ENCODE results near the gene NRCAM.

Gene NRCAM

DNA sequence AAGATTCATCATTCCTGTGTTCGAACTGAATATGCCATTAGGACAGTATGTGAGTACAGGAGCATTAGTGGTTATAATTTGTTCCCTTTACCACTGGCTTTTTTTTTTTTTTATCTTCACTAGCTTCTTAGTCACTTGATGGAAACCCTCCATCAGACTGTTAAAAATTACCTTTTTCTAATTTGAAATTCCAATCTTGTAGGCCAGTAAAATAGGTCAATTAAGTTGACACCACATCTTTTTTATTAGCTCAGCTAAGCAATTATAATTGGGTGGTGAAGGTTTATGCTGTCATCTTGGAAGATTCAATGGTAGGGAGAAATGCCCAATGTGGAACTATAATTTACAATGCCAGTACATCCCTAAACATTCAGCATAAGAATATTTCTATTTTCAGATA, 6.1 kb downstream of the NRCAM start:
- Histone ChIP-seq H3K27ac (ENCODE audit: low read depth, low read length) (no peak overlapping the region), H3K27me3 (ENCODE audit: insufficient read depth, low read length) (no peaks in the 10 kb centered on the region), H3K79me2 (ENCODE audit: control insufficient read depth, insufficient read depth, low read length, unreplicated experiment) (peaks cover 25% of the 10 kb centered on the region), H2AFZ (ENCODE audit: low read length, unreplicated experiment) (no peak overlapping the region), H3K36me3 (ENCODE audit: insufficient read depth, low read length) (no peaks in the 10 kb centered on the region), H3K4me1 (ENCODE audit: control insufficient read depth, insufficient read depth, low read length, unreplicated experiment) (peaks cover 26% of the 10 kb centered on the region), H3K4me3 (ENCODE audit: low read depth, low read length) (no peak overlapping the region)

DNA sequence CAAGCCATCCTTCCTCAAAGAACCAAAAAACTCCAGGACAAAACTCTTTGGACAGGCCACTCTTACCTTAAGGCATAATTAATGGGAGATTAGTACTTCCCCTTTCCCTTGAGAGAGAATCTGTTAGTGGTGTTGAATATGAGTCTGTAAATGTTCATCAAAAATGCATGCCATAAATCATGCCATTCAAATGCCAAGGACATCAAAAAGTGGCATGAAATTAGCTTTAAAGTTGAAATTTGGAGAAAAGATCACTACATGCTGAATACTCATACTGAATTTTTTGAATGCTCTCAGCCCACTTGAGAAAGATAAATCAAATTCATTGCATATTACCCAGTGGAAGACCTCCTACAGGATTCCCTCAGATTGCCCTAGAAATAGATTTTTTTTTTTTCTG, 6.7 kb downstream of the NRCAM start:
- no peak overlapping the region for H3K27ac ChIP-seq (ENCODE audit: low read depth, low read length)
- H3K4me3 ChIP-seq (ENCODE audit: low read depth, low read length), result no peak overlapping the region
- H3K36me3 ChIP-seq (ENCODE audit: insufficient read depth, low read length), result no peaks in the 10 kb centered on the region
- no peak overlapping the region for H2AFZ ChIP-seq (ENCODE audit: low read length, unreplicated experiment)
- peaks cover 25% of the 10 kb centered on the region for H3K79me2 ChIP-seq (ENCODE audit: control insufficient read depth, insufficient read depth, low read length, unreplicated experiment)
- H3K4me1 ChIP-seq (ENCODE audit: control insufficient read depth, insufficient read depth, low read length, unreplicated experiment), result peaks cover 26% of the 10 kb centered on the region
- H3K27me3 ChIP-seq (ENCODE audit: insufficient read depth, low read length), result no peaks in the 10 kb centered on the region

DNA sequence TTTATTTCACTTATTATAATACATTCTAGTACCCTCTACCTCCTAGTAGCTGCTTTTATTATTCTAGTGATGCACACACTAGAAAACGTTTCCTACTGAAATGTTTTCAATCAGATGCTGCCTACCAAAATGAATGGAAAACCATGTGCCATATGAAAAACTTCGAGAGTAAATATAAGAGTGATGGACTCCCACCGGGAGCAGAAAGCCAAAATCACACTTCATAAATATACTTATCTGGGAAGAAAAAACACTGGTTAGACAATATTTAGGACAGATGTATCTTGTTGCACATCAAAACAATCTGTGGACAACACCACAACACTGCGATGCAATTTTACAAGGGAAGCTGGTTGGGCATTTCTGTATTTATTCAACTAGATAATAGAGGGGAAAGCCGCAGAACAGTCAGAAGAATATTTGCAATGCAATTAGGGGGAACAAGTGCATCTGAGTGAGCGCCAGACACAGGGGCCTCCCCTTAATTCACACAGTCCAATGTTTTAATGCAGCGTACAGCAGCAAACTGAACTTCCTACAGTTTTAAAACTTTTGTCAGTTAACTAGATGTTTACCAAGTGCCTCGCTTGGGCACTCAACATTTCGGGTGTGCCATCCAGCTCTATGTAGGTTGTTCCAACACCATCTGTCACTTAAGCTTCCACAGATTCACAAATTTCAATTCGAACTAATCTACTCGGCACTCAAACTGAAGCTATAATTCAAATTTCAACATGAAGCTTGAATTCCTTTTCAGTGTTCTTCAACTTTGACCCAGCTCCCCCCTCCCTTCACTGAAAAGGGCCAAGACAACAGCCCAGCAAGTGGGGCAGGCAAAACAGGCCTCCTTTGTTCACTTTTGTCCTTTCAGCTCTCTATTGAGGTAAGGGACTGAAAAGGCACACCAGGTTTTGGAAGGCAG, 7.4 kb downstream of the NRCAM start:
- H2AFZ ChIP-seq (ENCODE audit: low read length, unreplicated experiment), result no peak overlapping the region
- H3K27ac ChIP-seq (ENCODE audit: low read depth, low read length), result no peak overlapping the region
- no peak overlapping the region for H3K4me3 ChIP-seq (ENCODE audit: low read depth, low read length)
- H3K4me1 ChIP-seq (ENCODE audit: control insufficient read depth, insufficient read depth, low read length, unreplicated experiment), result peaks cover 21% of the 10 kb centered on the region
- H3K36me3 ChIP-seq (ENCODE audit: insufficient read depth, low read length), result no peaks in the 10 kb centered on the region
- no peaks in the 10 kb centered on the region for H3K27me3 ChIP-seq (ENCODE audit: insufficient read depth, low read length)
- peaks cover 19% of the 10 kb centered on the region for H3K79me2 ChIP-seq (ENCODE audit: control insufficient read depth, insufficient read depth, low read length, unreplicated experiment)

DNA sequence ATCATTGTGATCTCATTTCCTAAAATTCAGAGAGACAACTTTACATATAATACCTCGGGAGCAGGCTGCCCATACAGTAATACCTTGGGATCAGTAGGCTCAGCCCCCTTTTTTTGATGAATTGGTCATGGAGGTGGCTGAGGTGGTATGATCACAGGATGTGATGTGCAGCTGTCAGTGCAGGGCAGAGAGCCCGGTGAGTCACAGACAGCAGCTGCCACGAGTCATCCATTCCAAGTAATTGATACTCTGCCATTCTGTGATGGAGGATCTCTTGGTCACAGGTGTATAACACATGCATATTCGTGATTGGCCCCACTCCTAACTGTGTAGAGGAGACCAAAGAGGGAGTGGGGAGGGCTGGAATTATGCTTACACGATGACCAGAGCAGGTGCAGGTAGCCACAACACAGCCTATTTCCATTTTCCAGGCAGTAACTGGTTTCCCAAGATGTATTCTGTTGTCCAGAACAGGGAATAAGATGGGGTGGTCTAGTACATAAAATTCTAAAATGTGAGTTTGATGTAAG, 14.1 kb downstream of the NRCAM start:
- Histone ChIP-seq H3K4me3 (ENCODE audit: low read depth, low read length) (no peak overlapping the region), H3K36me3 (ENCODE audit: insufficient read depth, low read length) (no peaks in the 10 kb centered on the region), H3K4me1 (ENCODE audit: control insufficient read depth, insufficient read depth, low read length, unreplicated experiment) (no peaks in the 10 kb centered on the region), H2AFZ (ENCODE audit: low read length, unreplicated experiment) (no peak overlapping the region), H3K27ac (ENCODE audit: low read depth, low read length) (no peak overlapping the region), H3K27me3 (ENCODE audit: insufficient read depth, low read length) (no peaks in the 10 kb centered on the region), H3K79me2 (ENCODE audit: control insufficient read depth, insufficient read depth, low read length, unreplicated experiment) (no peaks in the 10 kb centered on the region)

DNA sequence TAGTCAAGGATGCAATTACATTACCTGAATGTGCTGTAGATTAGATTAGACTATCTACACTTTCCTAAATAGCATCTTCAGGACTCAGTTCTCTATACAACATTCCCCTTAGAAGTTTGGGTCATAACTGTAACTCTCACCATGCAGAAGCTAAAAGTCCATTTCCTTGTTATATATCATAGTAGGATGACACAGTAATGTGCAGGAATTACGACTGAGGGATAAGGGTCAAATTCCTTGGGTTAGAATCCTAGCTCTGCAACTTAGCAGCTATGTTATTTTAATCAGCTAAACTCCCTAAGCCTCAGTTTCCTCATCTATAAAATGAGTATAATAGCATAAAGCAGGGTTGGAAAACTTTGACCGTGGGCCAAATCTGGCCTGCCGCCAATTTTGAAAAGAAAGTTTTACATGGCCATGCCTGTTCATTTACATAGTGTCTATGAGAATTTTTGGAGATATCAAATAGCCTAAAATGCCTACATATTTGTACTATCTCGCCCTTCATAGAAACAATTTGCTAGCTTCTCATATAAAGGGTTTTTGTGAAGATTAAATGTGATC, 14.8 kb downstream of the NRCAM start:
- no peaks in the 10 kb centered on the region for H3K36me3 ChIP-seq (ENCODE audit: insufficient read depth, low read length)
- peaks cover 5% of the 10 kb centered on the region for H3K79me2 ChIP-seq (ENCODE audit: control insufficient read depth, insufficient read depth, low read length, unreplicated experiment)
- no peak overlapping the region for H2AFZ ChIP-seq (ENCODE audit: low read length, unreplicated experiment)
- H3K4me3 ChIP-seq (ENCODE audit: low read depth, low read length), result no peak overlapping the region
- no peaks in the 10 kb centered on the region for H3K4me1 ChIP-seq (ENCODE audit: control insufficient read depth, insufficient read depth, low read length, unreplicated experiment)
- no peak overlapping the region for H3K27ac ChIP-seq (ENCODE audit: low read depth, low read length)
- no peaks in the 10 kb centered on the region for H3K27me3 ChIP-seq (ENCODE audit: insufficient read depth, low read length)

DNA sequence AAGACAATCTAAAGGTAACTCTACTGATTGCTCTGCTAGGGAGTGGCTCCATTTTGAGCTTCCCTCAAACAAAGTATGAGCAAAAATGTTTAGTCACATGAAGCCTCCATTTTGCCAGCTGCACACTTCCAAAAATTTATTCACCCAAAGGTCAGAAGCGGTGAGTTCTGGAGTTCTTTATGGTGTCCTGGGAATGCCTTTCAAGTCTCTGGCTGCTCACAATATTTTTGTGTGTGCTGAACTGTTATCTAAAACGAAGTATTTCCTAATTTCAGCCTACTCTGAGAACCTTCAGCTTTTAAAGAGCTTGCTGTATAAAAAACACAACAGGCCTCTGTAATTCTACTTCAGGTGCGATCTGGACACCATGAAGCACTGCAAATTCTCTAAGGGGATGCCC, 15.6 kb downstream of the NRCAM start:
- Histone ChIP-seq H3K4me1 (ENCODE audit: control insufficient read depth, insufficient read depth, low read length, unreplicated experiment) (no peaks in the 10 kb centered on the region), H3K36me3 (ENCODE audit: insufficient read depth, low read length) (no peaks in the 10 kb centered on the region), H2AFZ (ENCODE audit: low read length, unreplicated experiment) (no peak overlapping the region), H3K27me3 (ENCODE audit: insufficient read depth, low read length) (no peaks in the 10 kb centered on the region), H3K27ac (ENCODE audit: low read depth, low read length) (no peak overlapping the region), H3K4me3 (ENCODE audit: low read depth, low read length) (no peak overlapping the region), H3K79me2 (ENCODE audit: control insufficient read depth, insufficient read depth, low read length, unreplicated experiment) (peaks cover 5% of the 10 kb centered on the region)

DNA sequence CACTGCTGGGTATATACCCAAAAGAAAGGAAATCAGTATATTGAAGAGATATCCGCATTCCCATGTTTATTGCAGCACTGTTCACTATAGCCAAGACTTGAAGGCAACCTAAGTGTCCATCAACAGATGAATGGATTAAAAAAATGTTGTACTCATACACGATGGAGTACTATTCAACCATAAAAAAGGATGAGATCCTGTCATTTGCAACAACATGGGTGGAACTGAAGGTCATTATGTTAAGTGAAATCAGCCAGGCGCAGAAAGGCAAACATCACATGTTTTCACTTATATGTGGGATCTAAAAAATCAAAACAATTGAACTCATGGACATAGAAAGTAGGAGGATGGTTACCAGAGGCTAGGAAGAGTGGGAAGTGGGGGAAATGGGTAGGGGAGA, 19.3 kb downstream of the NRCAM start:
- Histone ChIP-seq H3K79me2 (ENCODE audit: control insufficient read depth, insufficient read depth, low read length, unreplicated experiment) (peaks cover 8% of the 10 kb centered on the region), H3K27ac (ENCODE audit: low read depth, low read length) (no peak overlapping the region), H3K4me1 (ENCODE audit: control insufficient read depth, insufficient read depth, low read length, unreplicated experiment) (peaks cover 6% of the 10 kb centered on the region), H3K36me3 (ENCODE audit: insufficient read depth, low read length) (no peaks in the 10 kb centered on the region), H3K4me3 (ENCODE audit: low read depth, low read length) (no peak overlapping the region), H3K27me3 (ENCODE audit: insufficient read depth, low read length) (no peaks in the 10 kb centered on the region), H2AFZ (ENCODE audit: low read length, unreplicated experiment) (no peak overlapping the region)

DNA sequence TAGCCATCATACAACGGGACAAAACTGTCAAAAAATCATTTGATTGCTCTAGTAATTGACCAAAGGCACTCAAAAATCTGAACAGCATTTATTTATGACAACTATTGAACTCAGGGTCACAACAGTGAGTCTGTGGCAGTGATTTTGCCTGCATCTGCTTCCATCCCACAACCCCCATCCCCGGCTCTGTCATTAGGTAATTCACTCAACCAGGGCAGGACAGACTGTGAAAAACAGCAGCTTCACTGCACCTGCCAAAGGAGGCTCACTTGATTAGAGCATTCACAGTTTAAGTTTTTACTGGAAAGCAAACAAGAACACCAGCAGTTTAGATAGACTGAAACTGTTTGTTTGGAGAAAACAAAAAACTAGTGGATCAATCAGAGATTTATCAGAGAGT, 22.2 kb downstream of the NRCAM start:
- no peak overlapping the region for H2AFZ ChIP-seq (ENCODE audit: low read length, unreplicated experiment)
- H3K36me3 ChIP-seq (ENCODE audit: insufficient read depth, low read length), result no peaks in the 10 kb centered on the region
- H3K27me3 ChIP-seq (ENCODE audit: insufficient read depth, low read length), result no peaks in the 10 kb centered on the region
- H3K27ac ChIP-seq (ENCODE audit: low read depth, low read length), result no peak overlapping the region
- peaks cover 9% of the 10 kb centered on the region for H3K4me1 ChIP-seq (ENCODE audit: control insufficient read depth, insufficient read depth, low read length, unreplicated experiment)
- peaks cover 8% of the 10 kb centered on the region for H3K79me2 ChIP-seq (ENCODE audit: control insufficient read depth, insufficient read depth, low read length, unreplicated experiment)
- no peak overlapping the region for H3K4me3 ChIP-seq (ENCODE audit: low read depth, low read length)

DNA sequence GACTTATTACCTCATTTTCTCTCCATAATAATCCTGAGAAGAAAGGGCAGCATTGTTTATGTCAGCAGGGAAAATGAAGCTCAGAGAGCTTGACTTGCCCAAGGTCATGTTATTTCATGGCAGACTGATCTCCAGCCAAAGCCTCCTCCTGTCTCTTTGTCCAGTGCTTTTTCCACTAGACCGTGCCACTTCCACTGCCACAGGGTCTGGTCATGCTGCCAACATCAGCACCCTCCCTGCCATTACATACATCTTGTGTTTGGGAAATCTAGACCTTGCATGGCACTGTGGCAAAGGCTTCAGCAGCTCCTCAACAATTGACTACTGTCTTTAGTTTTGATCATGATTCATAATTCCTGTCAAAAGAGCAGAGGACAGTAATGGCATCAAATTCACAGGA, 25.1 kb downstream of the NRCAM start:
- peaks cover 9% of the 10 kb centered on the region for H3K4me1 ChIP-seq (ENCODE audit: control insufficient read depth, insufficient read depth, low read length, unreplicated experiment)
- no peak overlapping the region for H3K4me3 ChIP-seq (ENCODE audit: low read depth, low read length)
- H3K27me3 ChIP-seq (ENCODE audit: insufficient read depth, low read length), result no peaks in the 10 kb centered on the region
- no peak overlapping the region for H2AFZ ChIP-seq (ENCODE audit: low read length, unreplicated experiment)
- no peak overlapping the region for H3K27ac ChIP-seq (ENCODE audit: low read depth, low read length)
- H3K79me2 ChIP-seq (ENCODE audit: control insufficient read depth, insufficient read depth, low read length, unreplicated experiment), result peaks cover 3% of the 10 kb centered on the region
- H3K36me3 ChIP-seq (ENCODE audit: insufficient read depth, low read length), result no peaks in the 10 kb centered on the region

DNA sequence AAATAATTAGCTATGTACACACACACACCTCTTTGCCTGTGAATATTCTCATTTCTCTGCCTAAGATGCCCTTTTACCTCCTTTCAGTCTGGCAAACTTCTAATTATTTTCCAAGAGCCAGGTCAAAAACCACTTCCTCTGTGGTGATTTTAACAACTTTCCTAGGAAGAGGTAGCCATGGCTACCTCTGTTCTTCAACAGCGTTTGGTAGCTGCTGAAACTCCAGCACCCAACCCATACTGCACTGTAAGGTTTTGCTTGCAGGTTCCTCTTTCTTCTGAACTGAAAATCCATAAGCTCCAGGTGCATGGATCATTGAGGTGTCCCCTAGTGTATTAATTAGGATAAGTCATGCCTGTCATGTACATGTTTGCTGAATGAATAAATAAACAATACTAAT, 25.6 kb downstream of the NRCAM start:
- H3K36me3 ChIP-seq (ENCODE audit: insufficient read depth, low read length), result no peaks in the 10 kb centered on the region
- peaks cover 3% of the 10 kb centered on the region for H3K79me2 ChIP-seq (ENCODE audit: control insufficient read depth, insufficient read depth, low read length, unreplicated experiment)
- no peaks in the 10 kb centered on the region for H3K27me3 ChIP-seq (ENCODE audit: insufficient read depth, low read length)
- peaks cover 9% of the 10 kb centered on the region for H3K4me1 ChIP-seq (ENCODE audit: control insufficient read depth, insufficient read depth, low read length, unreplicated experiment)
- H3K27ac ChIP-seq (ENCODE audit: low read depth, low read length), result no peak overlapping the region
- no peak overlapping the region for H2AFZ ChIP-seq (ENCODE audit: low read length, unreplicated experiment)
- no peak overlapping the region for H3K4me3 ChIP-seq (ENCODE audit: low read depth, low read length)

DNA sequence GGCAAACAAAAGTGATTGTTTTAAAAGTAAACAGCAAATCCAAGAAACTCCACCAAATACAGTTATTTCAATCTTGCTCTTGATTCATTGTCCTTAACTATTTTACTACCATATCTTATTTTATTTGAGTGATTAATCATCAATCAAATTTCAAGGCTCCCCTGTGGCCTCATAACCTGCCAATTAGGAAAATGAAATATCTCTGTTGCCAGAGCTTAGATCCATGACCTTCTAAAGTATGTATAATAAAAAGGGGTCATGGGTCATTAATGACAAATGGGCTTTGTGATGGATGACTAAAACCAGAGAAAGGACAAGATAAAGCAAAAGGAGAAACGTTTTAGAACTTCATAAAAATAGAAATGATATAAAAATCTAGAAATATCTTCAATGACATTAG, 28.5 kb downstream of the NRCAM start:
- Histone ChIP-seq H3K4me3 (ENCODE audit: low read depth, low read length) (no peak overlapping the region), H3K4me1 (ENCODE audit: control insufficient read depth, insufficient read depth, low read length, unreplicated experiment) (peaks cover 3% of the 10 kb centered on the region), H3K79me2 (ENCODE audit: control insufficient read depth, insufficient read depth, low read length, unreplicated experiment) (no peaks in the 10 kb centered on the region), H3K27ac (ENCODE audit: low read depth, low read length) (no peak overlapping the region), H3K27me3 (ENCODE audit: insufficient read depth, low read length) (no peaks in the 10 kb centered on the region), H2AFZ (ENCODE audit: low read length, unreplicated experiment) (no peak overlapping the region), H3K36me3 (ENCODE audit: insufficient read depth, low read length) (no peaks in the 10 kb centered on the region)
